ENCODE data around the gene TNFSF8. TPM values are rescaled to one million over a fixed set of nuclear protein-coding genes. Genes with fewer than 3 reads are reported as not detected.

TNFSF8 gene
- total and polyA plus RNA-seq, 2 donors (not counting 3 experiments of a cell fraction or from before 2014, with no cell fraction given), result not detected

- Histone ChIP-seq H4K20me1 (replicated peaks; ENCODE audit: control insufficient read depth, extremely low read depth, insufficient read depth, low read length) (no peaks in the 10 kb centered on the region), H3K4me2 (ENCODE audit: insufficient read depth, low read length) (no peak overlapping the region), H3K4me1 (ENCODE audit: control insufficient read depth, extremely low read depth, insufficient read depth, low read length) (peaks cover 8% of the 10 kb centered on the region), H3K9me1 (replicated peaks; ENCODE audit: control insufficient read depth, extremely low read depth, insufficient read depth, low read length) (no peaks in the 10 kb centered on the region), H3K27me3 (ENCODE audit: control insufficient read depth in 2 of 2, insufficient read depth in 2 of 2, low read length in 2 of 2) (no peaks in the 10 kb centered on the region), H3K36me3 (ENCODE audit: control insufficient read depth in 2 of 2, extremely low read depth in 1 of 2, insufficient read depth in 2 of 2, low read length in 2 of 2) (no peaks in the 10 kb centered on the region), H3K9me3 (replicated peaks; ENCODE audit: control insufficient read depth, insufficient read depth, low read length) (no peaks in the 10 kb centered on the region), H3K9ac (replicated peaks; ENCODE audit: extremely low read depth, insufficient read depth, low read length) (no peak overlapping the region), H3K79me2 (ENCODE audit: control insufficient read depth, insufficient read depth, low read length) (no peaks in the 10 kb centered on the region), H3K4me3 (replicated peaks in 1 of 3; ENCODE audit: insufficient read depth in 1 of 3, low read depth in 1 of 3, low read length in 3 of 3) (no peak overlapping the region), H2AFZ (ENCODE audit: low read depth, low read length) (no peak overlapping the region), H3K27ac (ENCODE audit: insufficient read depth, low read depth, low read length) (no peak overlapping the region)
- no peak for FAIRE-seq
- no peak for TF ChIP-seq GATA2 (IDR thresholded peaks at IDR 0.05; ENCODE audit: insufficient read depth, insufficient read length, low read depth, low read length)
- no peak for TF ChIP-seq FOS (IDR thresholded peaks at IDR 0.05; ENCODE audit: borderline replicate concordance, insufficient read depth, low read length)
- no peak for TF ChIP-seq CTCF (IDR thresholded peaks at IDR 0.05; ENCODE audit: extremely low read depth in 1 of 2, insufficient read depth in 1 of 2, low read depth in 1 of 2, low read length in 2 of 2)
- no peak for TF ChIP-seq JUN (IDR thresholded peaks at IDR 0.05; ENCODE audit: borderline replicate concordance, insufficient read depth, insufficient read length, low read depth)
- no peak for TF ChIP-seq POLR2A (IDR thresholded peaks at IDR 0.05; ENCODE audit: low read depth, low read length)
- TF ChIP-seq MYC (IDR thresholded peaks at IDR 0.05; ENCODE audit: low read depth, low read length), result no peak
- TF ChIP-seq MAX (IDR thresholded peaks at IDR 0.05; ENCODE audit: insufficient read depth, insufficient read length), result no peak
- no peak for TF ChIP-seq EZH2 (IDR thresholded peaks at IDR 0.05; ENCODE audit: borderline replicate concordance, low read depth, low read length, severe bottlenecking)
- no peak for TF ChIP-seq POLR2AphosphoS5 (IDR thresholded peaks at IDR 0.05; ENCODE audit: insufficient read depth, low read depth, low read length)
- dilution Hi-C loops (cut with MboI; ENCODE audit: extremely low pct_ligation_motif_present, low sequenced_read_pairs) (no loop called here), intact Hi-C loops (cut with micrococcal nuclease) (no loop called here)
- BruUV-seq (replicated peaks), result no TSS peak
- ChIA-PET CTCF (no interaction called here), POLR2A (no interaction called here)
- no peak for DNase-seq (ENCODE audit: low read depth, low spot score)
Measured at GRCh38 chr9:114878879-114879564, 51.4 kb downstream of the TNFSF8 start.
